Superior temporal gyrus (tissue), 1 donor: ENCODE data around the gene SLC26A6.
A peak's percentile ranks its signal among the peaks of the same experiment; 100 is the strongest.

Experiments
- DNase-seq: peaks from one replicate; pipeline ENCODE4 v3.0.0-alpha.2; 2016; ENCODE audit errors: extremely low spot score

Gene SLC26A6

DNA sequence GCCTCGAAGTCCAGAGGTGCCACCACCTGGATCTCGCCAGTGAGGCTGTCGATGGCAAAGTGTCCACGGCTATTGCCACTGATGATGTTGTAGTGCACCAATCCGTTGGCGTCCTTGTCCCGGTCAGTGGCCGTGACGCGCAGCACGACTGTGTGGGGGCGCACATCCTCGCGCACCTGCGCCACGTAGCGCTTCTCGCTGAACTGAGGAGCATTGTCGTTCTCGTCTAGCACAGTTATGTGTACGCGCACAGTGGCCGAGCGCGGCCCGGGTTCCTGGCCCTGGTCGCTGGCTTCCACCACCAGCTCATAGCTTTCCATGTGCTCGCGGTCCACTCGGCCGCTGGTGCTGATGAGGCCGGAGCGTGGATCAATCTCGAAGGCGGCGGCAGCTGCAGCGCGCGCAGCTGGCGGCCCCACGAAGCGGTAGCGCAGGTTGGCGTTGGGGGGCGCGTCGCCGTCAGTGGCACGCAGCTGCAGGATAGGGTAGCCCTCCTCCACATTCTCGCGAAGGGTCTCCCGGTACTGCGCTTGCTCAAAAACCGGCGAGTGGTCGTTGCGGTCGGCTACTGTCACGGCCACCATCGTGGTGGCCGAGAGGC lies 25.6 kb upstream of the SLC26A6 start:
- DNase-seq: no peak

DNA sequence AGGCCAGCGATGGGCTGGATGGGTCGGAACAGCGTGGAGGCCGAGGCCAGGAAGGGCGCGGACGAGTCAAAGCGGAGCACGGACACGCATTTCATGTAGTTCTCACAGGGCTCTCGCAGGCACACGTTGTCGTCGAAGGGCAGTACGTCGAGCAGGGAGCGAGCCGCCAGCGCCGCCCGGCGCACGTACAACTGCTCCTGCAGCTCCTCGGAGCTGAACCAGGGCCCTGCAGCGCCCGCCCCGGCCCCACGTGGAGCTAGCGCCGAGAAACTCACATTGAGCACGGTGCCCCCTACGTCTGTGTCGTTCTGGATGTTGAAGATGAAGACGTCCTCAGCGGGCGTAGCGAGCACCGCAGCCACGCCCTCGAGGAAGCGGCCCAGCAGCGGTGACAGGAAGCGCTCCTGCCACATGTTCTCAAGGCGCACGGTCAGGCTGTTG lies 21.6 kb upstream of the SLC26A6 start:
- no peak for DNase-seq

DNA sequence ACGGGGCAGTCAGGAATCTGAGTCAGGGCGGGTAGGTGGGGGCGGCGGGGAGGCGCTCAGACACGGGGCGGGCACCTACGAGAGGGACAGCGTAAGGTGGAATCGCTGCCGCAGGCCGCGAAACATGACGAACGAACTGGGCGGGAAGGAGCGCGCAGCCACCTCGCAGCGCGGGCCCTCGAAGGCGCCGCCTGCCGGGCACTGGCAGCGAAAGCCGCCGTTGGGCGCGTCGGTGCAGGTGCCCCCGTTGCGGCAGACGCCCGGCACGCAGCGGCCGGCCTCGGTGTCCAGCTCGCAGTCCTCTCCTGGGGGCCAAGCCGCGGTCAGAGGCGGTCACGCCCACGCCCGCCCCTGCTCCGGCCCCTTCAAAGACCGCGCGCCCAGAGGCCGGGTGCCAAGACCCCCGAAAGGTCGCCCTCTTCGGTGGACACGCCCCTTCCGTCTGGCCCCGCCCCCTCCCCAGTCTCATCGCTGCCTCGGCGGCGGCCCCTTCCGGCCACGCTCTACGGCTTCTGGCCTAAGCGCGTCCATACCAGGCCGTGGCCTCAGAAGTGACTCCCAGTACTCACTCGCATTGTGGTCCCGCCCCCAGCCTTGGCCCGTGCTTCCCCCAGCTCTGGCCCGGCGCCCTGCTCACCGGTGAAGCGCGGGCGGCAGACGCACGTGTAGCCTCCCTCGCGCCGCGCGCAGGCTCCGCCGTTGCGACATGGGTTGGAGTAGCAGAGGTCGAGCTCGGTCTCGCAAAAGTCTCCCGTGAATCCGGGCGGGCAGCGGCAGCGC lies 21.0 kb upstream of the SLC26A6 start:
- DNase-seq: peak; percentile 19

DNA sequence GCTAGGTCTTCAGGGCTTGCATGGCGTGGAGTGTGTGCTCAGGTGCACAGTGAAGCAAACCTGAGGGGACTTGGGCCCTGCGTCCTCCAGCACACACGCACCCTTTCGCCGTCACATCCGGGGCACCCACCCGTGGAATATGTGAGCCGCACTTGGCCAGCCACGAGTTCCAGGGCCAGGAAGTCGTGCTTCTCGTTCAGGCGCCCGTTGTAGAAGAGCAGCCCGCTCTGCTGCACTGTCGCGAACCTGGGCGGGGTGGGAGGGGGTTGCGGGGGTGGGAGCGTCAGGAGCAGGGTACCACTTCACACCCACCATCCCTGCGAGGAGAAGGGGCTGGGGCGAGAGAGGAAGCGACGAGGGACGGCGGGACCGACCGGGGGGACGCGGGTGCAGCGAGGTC lies 20.3 kb upstream of the SLC26A6 start:
- no peak for DNase-seq

DNA sequence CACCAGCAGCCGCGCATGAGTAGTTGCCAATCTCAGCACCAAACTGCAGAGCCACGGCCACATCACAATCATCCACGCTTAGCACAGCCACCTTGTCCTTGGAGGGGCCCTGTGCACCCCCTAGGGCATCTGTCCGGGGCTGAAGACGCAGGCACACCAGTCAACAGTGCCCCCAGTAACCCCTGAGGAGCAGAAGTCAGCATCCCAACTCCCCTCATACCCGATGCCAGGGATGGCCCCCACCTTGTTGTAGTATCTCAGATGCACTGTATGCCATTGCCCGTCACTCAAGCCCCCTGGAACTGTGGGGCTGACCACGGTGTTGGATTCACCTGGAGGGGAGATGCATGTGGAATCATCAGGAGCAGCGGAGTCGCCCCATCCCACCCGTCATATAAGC lies 19.8 kb upstream of the SLC26A6 start:
- no peak for DNase-seq

DNA sequence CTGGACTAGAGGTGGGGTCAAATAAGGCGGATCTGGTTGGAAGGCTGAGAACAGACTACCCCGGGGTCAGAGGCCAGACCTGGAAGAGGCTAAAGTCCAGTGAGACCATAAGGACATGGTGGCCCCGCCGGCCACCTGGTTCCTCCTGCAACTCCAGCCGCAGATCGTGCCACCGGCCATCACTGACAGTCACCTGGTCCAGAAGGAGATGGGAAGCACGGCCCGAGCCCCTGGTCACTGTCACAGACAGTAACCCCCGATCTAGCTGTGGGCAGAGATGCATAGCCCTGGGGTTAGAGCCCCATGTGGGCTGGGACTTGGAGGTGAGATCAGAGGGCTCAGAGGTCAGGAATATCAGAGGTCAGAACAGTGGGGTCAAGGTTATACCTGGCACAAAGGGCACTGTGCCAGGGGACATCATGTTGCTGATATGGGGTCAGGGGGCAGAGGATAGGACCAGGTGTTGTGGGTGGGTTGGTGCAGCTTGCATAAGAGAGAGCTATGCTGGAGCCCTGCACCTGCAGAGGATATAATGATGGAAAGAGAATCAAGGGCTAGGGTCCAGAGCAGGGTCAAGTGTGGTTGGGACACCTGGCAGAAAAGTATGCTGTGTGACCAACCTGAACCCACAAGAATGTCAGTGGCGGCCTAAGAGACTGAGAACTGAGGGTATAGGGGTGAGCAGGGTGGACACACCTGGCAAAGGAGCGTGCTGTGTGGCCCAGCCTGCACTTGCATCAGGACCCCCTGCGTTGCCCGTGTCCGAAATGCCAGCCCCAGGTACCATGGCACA lies 17.9 kb upstream of the SLC26A6 start:
- DNase-seq: no peak

DNA sequence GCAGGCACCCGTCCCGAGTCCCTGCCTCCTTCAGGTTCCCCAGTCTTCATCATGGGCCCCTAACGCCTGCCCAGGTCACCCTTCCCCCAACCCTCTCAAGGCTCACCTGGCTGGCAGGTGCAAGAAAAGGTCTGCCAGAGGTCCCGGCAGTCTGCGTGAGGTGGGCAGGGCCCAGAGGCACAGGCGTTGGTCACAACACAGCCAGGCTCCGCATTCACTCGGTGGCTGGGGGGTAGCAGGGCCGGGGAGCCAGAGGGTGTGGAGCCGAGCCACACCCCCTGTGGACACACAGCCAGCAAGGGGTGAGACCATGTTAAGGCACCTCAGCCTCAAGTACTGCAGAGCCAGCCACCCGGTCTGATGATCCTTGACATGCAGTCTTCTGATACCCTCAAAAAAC lies 16.5 kb upstream of the SLC26A6 start:
- no peak for DNase-seq

DNA sequence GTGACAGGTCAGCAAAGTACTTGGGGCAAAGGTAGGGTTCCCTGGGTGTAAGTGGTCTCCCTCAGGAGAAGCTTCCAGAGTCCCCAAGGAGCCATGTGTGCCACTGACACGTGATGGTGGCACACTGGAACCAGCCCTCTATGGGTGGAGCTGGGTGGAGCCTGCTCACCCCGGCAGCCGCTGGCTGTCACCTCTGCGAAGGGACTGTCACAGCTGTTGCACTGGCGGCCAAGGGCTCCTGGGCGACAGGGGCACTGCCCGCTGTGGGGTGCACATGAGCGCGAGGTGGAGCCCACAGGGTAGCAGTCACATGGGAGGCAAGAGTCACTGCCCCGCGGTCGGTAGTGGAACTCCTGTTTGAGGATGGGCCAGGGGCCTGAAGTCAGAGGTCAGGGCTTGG lies 15.5 kb upstream of the SLC26A6 start:
- DNase-seq: no peak

DNA sequence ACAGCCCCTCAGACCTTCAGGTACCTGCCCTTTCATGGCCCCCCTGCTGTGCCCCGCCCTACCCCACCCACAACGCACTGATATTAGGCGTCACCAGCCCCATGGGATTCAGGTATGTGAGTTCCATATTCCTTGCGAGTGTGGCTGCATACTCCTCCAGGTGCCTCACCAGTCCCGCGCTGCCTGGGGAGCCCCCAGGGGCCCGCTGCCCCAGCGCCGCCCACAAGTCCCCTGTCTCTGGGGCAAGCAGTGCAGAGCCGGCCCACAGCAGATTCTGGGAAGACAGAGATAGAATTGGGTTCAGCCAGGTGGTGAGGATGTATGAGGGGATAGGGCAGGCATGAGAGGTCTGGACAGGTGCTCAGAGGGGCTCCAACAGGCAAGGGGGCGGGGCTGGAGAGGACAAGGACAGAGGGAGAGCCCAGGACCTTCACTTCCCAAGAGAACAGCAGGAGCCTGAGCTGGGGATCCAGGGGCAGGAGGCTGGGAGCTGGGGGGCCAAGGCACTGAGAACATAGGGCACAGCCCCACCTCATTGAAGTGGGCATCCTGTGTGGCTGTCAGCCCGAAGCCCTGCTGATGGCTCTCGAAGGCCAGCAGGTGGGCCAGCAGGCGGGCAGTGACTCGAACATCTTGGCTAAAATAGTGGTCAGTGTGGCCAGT lies 13.1 kb upstream of the SLC26A6 start:
- no peak for DNase-seq

DNA sequence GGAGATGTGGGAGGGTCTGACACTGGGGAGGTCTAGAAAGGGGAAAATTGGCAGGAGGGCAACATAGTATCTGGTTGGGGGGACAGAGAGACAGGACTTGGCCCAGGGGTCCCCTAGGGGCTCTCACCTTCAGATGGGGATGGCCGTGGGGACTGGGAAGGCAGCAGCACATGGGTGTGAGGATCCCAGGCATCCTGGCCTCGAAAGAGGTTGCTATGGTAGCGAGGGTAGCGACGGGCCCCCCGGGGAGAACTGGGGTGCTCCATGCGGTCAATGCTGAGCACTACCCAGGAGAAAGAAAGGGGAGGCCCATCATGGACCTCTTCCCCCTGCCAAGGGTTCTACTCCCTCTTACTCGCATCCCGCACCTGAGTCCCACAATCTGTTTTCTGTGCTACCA lies 12.5 kb upstream of the SLC26A6 start:
- no peak for DNase-seq

DNA sequence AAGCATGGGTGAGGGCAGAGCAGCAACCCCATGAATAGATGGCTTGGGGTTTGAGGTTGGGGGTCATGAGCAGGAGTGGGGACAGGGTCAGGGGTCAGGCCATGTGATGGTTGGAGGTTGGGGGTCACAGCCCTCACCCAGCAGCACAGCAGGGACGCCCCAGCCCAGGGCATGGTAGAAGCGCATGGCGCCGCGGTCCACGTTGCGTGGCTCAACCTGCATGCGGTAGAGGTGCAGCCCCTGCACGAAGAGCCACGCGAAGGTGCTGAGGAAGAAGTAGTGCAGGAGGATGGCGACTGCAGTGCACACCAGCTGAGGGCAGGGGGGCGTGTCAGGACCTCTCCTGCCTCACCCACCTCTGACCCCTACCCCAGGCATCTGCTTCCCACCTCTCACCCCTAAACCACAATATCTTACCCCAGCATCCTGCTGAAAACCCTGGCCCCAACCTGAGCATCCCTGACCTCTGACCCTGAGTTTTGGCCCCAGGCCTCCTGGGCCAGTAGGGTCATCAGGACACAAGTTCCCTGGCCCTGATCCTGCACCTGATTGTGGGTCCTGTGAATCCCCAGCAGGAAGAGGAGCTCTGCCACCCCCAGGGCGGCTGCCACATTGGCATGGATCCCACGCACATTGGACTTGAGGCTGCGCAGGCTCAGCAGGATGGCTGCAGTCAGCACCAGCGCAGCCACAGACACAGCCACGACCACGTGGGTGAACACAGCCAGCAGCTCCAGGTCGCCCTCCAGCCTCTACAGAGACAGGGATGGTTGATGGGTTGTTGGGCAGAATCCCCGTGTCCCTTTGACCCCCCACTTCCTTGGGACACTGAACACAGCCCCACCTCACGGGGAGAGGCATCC lies 9.9 kb upstream of the SLC26A6 start:
- DNase-seq: no peak

DNA sequence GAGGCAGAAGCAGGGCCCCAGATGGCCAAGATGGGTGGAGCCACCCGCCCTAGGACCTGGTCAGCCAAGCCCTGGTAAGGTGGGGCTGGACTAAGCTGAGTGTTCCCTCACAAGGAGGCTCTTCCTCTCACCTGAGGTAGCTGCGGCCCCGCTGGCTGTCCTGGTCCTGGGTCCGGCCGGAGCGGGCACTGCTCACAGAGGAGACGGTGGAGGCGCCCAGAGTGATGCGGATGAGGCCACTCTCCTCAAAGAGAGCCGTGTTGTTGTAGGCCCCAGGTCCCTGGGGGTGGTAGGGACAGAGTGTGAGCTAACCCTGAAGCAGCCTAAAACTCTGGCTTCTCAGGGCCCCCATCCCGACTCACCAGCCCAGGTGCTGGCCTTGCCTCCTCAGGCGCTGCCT lies 7.3 kb upstream of the SLC26A6 start:
- DNase-seq: no peak

DNA sequence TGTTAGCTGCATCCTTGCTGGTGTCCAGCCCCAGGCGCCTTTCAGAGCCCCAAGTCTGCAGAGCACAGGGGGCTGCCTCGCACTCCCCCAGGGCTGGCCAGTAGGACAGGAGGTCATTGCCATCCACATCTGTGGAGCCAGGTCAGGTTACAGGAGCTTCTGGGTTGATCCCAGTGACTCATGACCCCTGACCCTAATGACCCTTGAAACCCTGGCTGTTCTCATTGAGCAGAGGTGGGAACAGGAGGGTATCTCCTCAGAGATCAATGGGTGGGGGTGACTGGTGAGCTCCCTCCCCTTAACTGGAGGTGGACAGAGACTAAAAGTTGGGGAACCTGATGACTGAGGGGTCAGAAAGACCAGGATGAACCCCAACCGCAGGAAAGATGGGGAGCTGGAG lies 6.1 kb upstream of the SLC26A6 start:
- no peak for DNase-seq

DNA sequence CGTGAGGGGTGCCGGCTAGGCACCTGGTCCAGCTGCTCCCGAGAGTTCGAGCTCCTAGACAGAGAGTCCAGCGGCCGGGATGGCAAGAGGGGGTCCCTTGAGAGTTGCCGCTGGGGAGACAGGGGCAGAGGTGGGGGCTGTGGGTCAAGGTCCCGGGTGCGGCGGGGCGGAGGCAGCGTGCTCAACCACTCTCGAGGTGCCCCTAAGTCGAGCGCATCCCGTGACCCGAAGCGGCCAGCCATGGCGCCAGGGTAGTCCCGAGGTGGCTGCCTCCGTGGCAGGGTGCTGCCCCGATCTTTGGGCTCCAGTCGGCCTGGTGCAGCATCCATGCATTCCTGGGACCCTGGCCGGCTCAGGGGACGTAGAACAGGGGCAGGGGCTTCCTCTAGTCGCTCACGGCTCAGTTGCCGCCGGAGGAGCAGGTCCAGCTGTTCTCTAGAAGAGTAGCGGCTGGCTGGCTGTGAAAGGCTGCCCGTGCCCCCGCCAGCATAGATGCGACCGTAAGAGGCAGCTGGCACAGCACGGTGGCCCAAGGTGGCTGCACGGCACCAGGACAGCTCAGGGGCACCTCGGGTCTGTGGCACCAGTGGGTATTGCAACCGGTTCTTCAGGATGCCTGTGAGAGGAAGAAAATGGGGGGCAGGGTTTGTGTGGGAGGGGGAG lies 4.8 kb upstream of the SLC26A6 start:
- DNase-seq: no peak

DNA sequence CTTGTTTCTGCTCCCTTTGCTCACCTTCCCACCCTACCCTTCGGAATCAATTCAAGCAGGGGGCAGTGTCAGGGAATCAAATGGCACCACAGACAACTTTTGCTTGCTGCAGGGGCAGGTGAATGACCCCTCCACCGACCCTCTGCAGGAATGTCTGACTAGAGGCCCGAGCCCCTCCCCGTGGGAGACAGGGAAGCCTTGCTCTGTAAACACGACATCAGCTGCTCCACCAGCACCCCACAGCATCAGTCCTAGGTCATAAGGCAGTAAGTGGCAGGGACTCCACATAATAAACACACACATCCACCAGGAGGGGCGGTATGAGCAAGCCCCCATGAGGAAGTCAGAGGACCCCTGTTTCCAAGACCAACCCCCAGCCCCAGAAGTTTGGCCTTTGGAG lies 2.0 kb upstream of the SLC26A6 start:
- DNase-seq: no peak

DNA sequence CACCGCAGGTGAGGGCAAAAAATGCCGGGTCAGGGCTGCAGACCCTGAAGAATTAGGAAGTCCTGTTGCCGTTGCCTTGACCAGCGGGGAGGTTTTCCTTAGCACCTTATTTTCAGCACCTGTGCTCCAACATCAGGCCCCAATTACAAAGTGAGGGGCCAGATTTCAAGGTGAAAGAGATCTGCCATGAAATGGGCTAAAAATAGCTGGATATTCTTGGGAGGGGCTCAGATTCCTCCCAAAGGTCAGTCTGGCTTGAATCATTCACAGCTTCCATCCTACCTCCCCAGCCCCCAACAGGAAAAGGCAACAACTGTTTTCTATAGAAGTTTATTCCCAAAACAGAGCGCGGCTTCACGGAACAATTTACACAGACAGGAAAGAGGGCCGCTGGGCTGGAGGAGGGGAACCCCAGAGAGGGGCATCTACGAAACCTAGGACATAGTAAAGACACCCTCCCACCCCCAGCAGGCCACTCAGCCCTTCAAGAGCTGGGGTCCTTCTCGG lies 941 bp upstream of the SLC26A6 start:
- no peak for DNase-seq

DNA sequence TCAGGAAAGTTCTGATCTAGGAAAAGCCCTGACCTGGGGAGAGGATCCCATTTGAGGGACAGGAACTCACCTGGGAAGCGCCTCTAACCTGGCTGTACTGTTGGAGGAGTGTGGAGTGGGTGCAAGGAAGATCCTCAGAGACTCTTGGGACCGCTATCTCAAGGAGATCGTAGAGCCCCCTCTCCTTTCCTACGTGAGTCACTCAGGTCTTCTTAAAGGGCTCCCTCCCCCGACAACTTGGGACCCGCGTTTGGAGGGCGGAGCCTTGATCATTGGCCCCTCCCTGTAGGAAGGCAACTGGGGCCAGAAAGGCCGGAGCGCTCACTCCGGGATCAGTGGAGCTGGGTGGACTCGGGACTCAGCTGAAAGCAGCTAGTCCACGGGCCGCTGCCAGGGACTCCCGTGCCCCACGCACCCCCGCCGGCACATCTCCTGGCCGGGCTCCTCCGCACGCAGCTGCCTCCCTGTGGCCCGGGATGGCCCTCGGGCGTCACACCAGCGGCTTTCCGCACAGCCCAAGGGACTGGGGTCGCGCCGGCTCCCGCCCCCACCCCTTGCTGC lies 520 bp downstream of the SLC26A6 start:
- DNase-seq: peak; percentile 20

DNA sequence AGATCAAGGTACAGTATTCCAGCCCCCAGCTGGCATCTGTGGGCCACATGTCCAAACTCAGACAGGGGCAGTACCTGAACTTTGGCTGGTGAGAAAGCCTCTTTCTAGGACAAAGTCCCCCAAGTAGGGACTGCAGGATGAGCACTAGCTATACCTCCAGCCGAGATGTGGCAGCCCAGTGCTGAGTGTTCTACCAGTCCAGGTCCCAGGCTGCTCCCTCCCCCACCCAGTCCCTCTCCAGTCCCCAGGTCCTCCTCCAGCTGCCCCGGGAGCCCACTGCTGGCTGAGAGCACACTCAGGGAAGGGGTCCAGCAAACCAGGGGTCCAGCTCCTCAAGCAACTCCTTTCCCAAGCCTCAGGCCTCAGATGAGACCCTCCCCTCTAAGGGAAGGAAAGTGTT lies 1.5 kb downstream of the SLC26A6 start:
- DNase-seq: no peak

DNA sequence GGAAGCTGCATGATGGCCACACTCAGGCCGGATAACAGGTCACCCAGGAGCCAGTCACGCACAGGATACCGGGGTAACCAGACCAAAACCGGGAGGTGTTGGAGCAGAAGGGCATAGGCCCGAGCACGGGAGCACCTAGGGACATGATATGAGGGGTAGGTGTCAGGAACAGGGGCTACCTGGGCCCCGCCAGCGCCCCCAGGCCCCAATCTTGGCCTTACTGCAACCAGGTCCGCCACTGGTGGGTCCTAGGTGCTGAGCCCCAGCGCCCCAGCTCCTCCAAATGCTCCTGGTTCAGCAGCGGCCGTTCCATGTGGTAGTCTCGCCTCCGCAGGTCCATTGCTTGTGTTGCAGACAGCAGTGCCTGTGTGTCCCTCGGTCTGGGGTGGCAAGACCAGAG lies 2.0 kb downstream of the SLC26A6 start:
- no peak for DNase-seq
